Measurements from ENCODE around the gene ARHGAP6. TPM values are rescaled to one million over a fixed set of nuclear protein-coding genes. Genes with fewer than 3 reads are reported as not detected.

ARHGAP6 gene
- total RNA-seq, 1 experiment from 2014 or later: 0.07 TPM

GRCh38 chrX:11444052-11444451 is 221.7 kb downstream of the ARHGAP6 start:
- no CpG with 5 or more reads among the region's 3 CpGs for WGBS (ENCODE audit: extremely low coverage, insufficient read length, low lambda C conversion rate)
- H4K8ac ChIP-seq (replicated peaks; ENCODE audit: insufficient read length, low read depth, low read length): no peak overlapping the region
- H2BK15ac ChIP-seq (ENCODE audit: low read depth, low read length): no peak overlapping the region
- no peak overlapping the region for H3K4me3 Mint-ChIP-seq
- H2BK5ac ChIP-seq (ENCODE audit: insufficient read length, low read length): no peak overlapping the region
- no peak overlapping the region for H3K4ac ChIP-seq (ENCODE audit: low read depth, low read length)
- H2AFZ ChIP-seq (ENCODE audit: low read length): no peak overlapping the region
- H3K36me3 Mint-ChIP-seq (ENCODE audit: insufficient read depth in 1 of 3, low read depth in 3 of 3): peaks cover 0 to 3% (median 0%) of the 10 kb centered on the region in 3 experiments; a peak in 1 of 7 replicates
- H3K14ac ChIP-seq (ENCODE audit: insufficient read depth, low read length): no peak overlapping the region
- H3K18ac ChIP-seq (ENCODE audit: insufficient read length, low read depth, low read length): no peak overlapping the region
- DNase-seq: no peak
- TF ChIP-seq CTCF (conservative IDR thresholded peaks at IDR 0.05): no peak
- H3K27me3 Mint-ChIP-seq (ENCODE audit: low read depth): no peaks in the 10 kb centered on the region; the same call in 1 of the 2 replicates
- peak overlapping the region; percentile 53 for H3T11ph ChIP-seq (ENCODE audit: low read length)
- no peak overlapping the region for H2BK12ac ChIP-seq (ENCODE audit: insufficient read length, low read depth, low read length)
- H3K23ac ChIP-seq (ENCODE audit: insufficient read length, low read depth, low read length): no peak overlapping the region
- no peak overlapping the region for H4K91ac ChIP-seq (ENCODE audit: insufficient read length, low read depth, low read length)
- no peaks in the 10 kb centered on the region for H3K23me2 ChIP-seq (ENCODE audit: insufficient read length, low read depth, low read length, poor library complexity, severe bottlenecking)
- H3K79me2 ChIP-seq (ENCODE audit: insufficient read depth, low read length): no peaks in the 10 kb centered on the region
- no peaks in the 10 kb centered on the region for H3K9me3 ChIP-seq (ENCODE audit: control insufficient read depth, low read depth, low read length)
- no peak overlapping the region for H2AK5ac ChIP-seq (ENCODE audit: insufficient read length, low read length)
- no peak overlapping the region for H3K9ac ChIP-seq (ENCODE audit: extremely low read depth, insufficient read length, low read length)
- H4K20me1 ChIP-seq (ENCODE audit: control insufficient read depth, insufficient read depth, insufficient read length): no peaks in the 10 kb centered on the region
- H3K4me1 ChIP-seq (ENCODE audit: insufficient read depth, low read length): no peaks in the 10 kb centered on the region
- no peaks in the 10 kb centered on the region for H3K4me1 Mint-ChIP-seq
- H3K27ac Mint-ChIP-seq: no peak overlapping the region
- no peak overlapping the region for H3K4me2 ChIP-seq (ENCODE audit: insufficient read depth, insufficient read length, low read length)
- no peak overlapping the region for H4K5ac ChIP-seq (ENCODE audit: insufficient read length, low read depth, low read length)
- no peak overlapping the region for H3K56ac ChIP-seq (ENCODE audit: insufficient read length, low read depth, low read length)
- no peaks in the 10 kb centered on the region for H3K79me1 ChIP-seq (ENCODE audit: insufficient read depth, low read depth, low read length, poor library complexity, severe bottlenecking)
- no peaks in the 10 kb centered on the region for H3K27me3 ChIP-seq (ENCODE audit: insufficient read depth, low read length)
- H2BK20ac ChIP-seq (ENCODE audit: low read depth, low read length, poor library complexity, severe bottlenecking): no peak overlapping the region
- H3K9me3 Mint-ChIP-seq: peaks cover 52 to 65% of the 10 kb centered on the region in 2 experiments
- H2BK120ac ChIP-seq (ENCODE audit: low read depth, low read length, poor library complexity, severe bottlenecking): no peak overlapping the region
- H3K27ac ChIP-seq (ENCODE audit: insufficient read length, low read depth, low read length): no peak overlapping the region

Data from H9 (cell line).